Coronary artery (tissue), 2 donors: Measurements from ENCODE around the gene FAIM2.

Experiments
- DNase-seq: peaks from one replicate; pipeline ENCODE4 v3.0.0-alpha.2; 2017; ENCODE audit warnings: low spot score
- H3K27ac ChIP-seq, 2 donors: fragments of 200-600 bp; sonication (generic); one replicate each; pipeline ENCODE4 v1.5.1; 2016 to 2019
- H3K4me3 ChIP-seq: fragments of 200-600 bp; sonication (generic); 2 replicates; pipeline ENCODE4 v1.5.1; 2016; ENCODE audit warnings: mild to moderate bottlenecking, moderate library complexity
- TF ChIP-seq, protein P1 (sequence below): fragments of 200-600 bp; sonication (generic); IDR thresholded peaks from one replicate; pipeline ENCODE4 v1.5.1; 2019; ENCODE audit warnings: antibody characterized with exemption

Gene FAIM2

DNA sequence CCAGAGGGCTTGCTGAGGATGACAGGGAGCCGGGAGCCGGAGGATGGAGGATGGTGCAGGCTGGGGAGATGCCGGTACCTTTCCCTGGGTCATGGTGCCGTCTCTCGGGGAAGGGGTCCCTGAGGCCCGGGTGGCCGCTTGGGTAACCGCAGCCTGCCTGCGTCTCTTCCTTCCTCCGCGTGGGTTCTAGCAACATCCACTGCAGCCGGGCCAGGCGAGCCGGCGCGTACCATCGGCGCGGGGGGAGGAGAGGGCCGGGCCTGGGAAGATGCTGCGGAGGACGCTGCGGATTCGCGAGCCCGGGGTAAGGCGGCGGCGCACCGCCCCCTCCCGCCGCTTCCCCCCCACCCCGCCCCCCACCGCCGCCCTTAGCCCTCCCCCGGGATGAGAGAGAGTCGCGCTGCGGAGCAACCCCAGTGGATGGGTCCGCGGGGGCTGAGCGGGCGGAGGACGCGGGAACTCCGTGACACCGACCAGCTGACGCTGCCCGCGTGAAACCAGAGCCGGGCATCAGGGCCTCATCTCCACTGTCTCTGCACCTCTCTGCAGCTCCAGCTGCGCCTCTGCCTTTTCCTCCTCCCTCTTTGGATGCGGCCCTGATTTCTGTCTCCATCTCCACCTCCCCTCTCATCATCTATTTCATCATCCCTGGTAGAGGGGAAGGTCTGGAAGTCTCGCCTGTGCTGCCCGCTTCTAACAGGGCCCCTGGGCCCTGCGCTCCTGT is at the start of gene FAIM2:
TSS of gene FAIM2 (minus strand) at position 201 of the 724 bp plus-strand sequence. CDS start at position 93, 108 bp downstream.
- no peak for DNase-seq
- TF ChIP-seq, protein P1, sequence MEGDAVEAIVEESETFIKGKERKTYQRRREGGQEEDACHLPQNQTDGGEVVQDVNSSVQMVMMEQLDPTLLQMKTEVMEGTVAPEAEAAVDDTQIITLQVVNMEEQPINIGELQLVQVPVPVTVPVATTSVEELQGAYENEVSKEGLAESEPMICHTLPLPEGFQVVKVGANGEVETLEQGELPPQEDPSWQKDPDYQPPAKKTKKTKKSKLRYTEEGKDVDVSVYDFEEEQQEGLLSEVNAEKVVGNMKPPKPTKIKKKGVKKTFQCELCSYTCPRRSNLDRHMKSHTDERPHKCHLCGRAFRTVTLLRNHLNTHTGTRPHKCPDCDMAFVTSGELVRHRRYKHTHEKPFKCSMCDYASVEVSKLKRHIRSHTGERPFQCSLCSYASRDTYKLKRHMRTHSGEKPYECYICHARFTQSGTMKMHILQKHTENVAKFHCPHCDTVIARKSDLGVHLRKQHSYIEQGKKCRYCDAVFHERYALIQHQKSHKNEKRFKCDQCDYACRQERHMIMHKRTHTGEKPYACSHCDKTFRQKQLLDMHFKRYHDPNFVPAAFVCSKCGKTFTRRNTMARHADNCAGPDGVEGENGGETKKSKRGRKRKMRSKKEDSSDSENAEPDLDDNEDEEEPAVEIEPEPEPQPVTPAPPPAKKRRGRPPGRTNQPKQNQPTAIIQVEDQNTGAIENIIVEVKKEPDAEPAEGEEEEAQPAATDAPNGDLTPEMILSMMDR, result no peak
- Histone ChIP-seq H3K4me3 (peak within 1 kb of the TSS; percentile 74), H3K27ac (peak within 1 kb of the TSS in 1 of 2 donors; percentile 69)

DNA sequence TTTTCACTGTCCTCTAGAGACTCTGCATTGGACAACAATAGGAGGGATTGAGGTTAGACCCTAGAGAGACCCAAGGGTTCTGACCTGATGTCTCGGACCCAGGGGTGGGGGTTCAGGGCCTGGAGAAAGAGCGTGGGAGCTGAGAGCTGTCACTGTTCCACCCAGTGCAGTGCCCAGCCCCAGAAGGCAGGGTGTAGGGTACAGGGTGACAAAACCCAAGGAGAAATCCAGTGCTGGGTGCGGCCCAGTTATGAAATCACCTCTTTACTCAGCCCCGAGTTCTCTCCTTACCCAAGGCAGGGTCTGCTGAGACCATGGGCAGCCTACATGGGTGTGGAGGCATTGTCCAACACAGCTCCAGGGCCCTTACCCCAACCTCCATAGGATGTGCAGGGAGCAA is 49.5 kb upstream of the FAIM2 start:
- DNase-seq, result no peak
- H3K4me3 ChIP-seq, result no peak overlapping the region
- no peak overlapping the region for H3K27ac ChIP-seq
- TF ChIP-seq, protein P1, result no peak

DNA sequence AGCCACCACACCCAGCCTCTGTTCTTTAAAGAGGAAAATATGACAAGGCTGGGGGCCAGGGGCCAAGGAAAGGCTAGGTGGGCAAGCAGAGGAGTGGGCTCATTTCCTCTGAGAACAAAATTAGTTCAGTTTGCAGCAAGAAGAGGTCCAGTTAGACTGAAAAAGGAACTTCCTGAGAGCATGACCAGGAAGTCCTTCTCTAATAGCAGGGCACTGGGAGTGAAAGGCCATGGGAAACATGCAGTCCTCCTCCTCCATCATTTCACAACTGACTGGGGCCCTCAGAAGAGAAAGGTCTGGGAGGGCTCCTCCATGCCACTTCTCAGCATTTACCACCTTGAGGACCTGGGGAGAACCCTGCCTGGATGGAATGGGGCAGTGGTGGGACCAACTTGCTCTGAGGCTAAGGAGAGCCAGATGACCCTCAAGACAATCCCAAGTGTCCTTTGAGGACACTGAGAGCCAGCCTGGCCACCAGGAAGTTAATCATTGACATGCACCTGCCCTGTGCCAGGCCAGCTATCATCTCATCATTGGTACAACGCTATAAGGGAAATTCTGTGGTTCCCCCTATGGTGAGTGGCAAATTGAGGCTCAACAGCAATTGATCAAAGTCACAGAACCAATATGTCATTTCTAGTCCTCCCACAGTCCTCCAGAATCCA is 48.8 kb upstream of the FAIM2 start:
- Histone ChIP-seq H3K27ac (no peak overlapping the region), H3K4me3 (no peak overlapping the region)
- TF ChIP-seq, protein P1, result no peak
- no peak for DNase-seq

DNA sequence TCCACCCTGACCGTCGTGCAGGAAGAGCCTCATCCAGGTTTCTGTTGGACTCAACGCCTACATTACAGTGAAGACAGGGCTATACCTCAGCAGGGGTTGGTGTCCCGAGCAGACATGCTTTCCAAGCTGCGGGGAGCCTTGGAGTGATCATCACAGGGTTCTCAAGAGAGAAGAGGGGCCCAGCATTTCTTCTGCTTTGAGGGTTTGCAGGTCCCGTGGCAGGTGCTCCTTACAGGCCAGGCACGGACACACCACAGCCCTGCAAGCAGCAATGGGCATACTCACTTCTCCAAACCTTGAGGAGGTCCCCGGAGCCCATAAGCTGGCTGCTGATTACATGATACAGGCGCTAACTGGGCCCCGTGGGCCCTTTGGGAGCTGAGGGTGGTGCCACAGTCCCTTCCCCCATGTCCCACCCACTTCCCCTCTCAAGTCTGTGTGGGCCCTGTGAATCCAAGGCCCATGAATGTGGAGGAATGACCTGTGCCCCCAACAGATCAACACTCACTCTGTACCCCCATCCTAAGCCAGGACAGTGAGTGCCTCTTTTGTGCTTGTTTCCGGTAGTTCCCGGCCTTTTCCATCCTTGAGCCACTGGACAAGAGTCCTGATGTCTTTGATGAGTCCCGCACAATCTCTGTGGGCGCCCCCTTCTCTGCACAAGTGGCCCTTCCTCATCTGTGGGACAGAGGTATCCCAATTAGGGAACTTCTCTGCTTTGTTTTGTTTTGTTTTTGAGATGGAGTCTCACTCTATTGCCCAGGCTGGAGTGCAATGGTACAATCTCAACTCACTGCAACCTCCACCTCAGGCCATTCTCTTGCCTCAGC is 47.9 kb upstream of the FAIM2 start:
- no peak overlapping the region for H3K27ac ChIP-seq
- no peak overlapping the region for H3K4me3 ChIP-seq
- DNase-seq, result no peak
- TF ChIP-seq, protein P1, result no peak

DNA sequence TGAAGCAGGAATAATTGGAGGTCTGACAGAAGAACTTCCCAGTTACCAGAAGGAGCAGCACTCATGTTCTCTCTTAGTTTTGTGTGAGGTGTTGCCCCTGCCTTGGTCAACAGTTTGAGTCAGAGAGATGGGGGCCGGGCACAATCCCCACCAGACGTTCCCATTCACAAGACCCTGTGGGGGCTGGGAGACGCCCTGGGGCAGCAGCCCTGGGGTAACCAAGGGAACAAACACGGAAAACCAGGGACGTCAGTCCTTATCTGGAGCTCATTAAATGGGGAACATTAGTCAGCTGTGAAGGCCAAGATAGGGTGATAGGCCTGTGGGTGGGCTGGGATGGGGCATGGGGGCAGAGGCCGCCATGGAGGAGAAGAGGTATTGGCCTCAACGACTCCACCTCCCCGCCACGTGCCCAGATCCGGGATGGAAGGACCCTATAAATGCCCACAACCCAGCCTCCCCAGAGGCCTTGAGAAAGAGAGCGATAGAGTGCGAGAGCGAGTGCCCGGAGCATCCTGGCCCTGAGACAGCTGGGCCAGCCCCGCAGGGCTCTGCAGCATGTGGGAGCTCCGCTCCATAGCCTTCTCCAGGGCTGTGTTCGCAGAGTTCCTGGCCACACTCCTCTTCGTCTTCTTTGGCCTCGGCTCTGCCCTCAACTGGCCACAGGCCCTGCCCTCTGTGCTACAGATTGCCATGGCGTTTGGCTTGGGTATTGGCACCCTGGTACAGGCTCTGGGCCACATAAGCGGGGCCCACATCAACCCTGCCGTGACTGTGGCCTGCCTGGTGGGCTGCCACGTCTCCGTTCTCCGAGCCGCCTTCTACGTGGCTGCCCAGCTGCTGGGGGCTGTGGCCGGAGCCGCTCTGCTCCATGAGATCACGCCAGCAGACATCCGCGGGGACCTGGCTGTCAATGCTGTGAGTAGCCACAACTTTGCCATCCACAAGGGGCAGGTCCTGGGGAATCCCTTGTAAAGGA is 46.9 kb upstream of the FAIM2 start, which contains the start of gene AQP2:
TSS of gene AQP2 (plus strand) at position 465 of the 979 bp plus-strand sequence. CDS start at position 559, 94 bp downstream.
- no peak for DNase-seq
- TF ChIP-seq, protein P1, result no peak
- Histone ChIP-seq H3K4me3 (no peak within 1 kb of the TSS), H3K27ac (no peak within 1 kb of the TSS)

DNA sequence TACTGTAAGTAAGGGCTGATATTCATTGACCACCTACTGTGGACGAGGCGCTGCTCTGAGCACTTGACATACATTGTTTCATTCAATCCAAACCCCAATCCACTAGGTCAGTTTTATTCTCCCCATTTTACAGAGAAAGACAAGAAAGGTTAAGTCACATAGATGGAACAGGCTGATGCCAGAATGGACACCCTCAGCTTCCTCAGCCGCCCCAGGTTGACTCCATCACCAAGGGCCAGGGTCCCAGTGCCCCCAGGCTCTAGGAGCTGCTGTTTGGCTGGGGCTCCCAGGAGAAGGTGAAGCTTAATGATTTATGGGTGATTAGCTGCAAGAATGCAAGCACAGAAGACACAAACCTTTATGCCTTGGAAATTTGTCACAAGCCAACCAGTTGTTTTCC is 46.2 kb upstream of the FAIM2 start:
- TF ChIP-seq, protein P1, result no peak
- DNase-seq, result no peak
- no peak overlapping the region for H3K4me3 ChIP-seq
- no peak overlapping the region for H3K27ac ChIP-seq
